ENCODE data around the gene CCDC171. TPM values are rescaled to one million over a fixed set of nuclear protein-coding genes. Genes with fewer than 3 reads are reported as not detected.

The CCDC171 gene
- total and polyA plus RNA-seq, 8 donors, result 1.2 to 26.3 (median 2.7) TPM; not detected in 1

GRCh38 chr9:15867988-15868387, 315.1 kb downstream of the CCDC171 start:
- Histone ChIP-seq H3K36me3 (no peaks in the 10 kb centered on the region), H3K27ac (no peak overlapping the region), H3K4me3 (no peak overlapping the region), H3K4me1 (no peaks in the 10 kb centered on the region), H3K27me3 (no peaks in the 10 kb centered on the region), H3K9me3 (no peaks in the 10 kb centered on the region)
- intact Hi-C loops (cut with DNase I; ENCODE audit: low total_unique reads), result no loop called here
- TF ChIP-seq POLR2A (IDR thresholded peaks at IDR 0.05) (no peak), EP300 (IDR thresholded peaks at IDR 0.05) (no peak), POLR2AphosphoS5 (IDR thresholded peaks at IDR 0.05) (no peak), CTCF (IDR thresholded peaks at IDR 0.05) (no peak)
- peak in 1 of 2 donors; percentile 7 for DNase-seq

- TF ChIP-seq CTCF (IDR thresholded peaks at IDR 0.05) (peak in 4 of 7 experiments; percentile 37 to 61 (median 46)), POLR2A (IDR thresholded peaks at IDR 0.05) (no peak)
- H3K9me3 ChIP-seq, result no peaks in the 10 kb centered on the region
- intact Hi-C loops (cut with DNase I; ENCODE audit: low total_unique reads), result no loop called here
- no peak overlapping the region for H3K4me3 ChIP-seq
- no peak overlapping the region for H3K27ac ChIP-seq
- H3K27me3 ChIP-seq, result no peaks in the 10 kb centered on the region
- no peaks in the 10 kb centered on the region for H3K4me1 ChIP-seq
- H3K36me3 ChIP-seq, result no peaks in the 10 kb centered on the region
- WGBS, 5 donors, result 7 to 9% (median 9%) methylated on average over 2 of the region's 2 CpGs
- peak in 1 of 2 donors; percentile 79 for DNase-seq
Observed at GRCh38 chr9:15873573-15874177, 320.8 kb downstream of the CCDC171 start.

- no peak for DNase-seq
- WGBS, 5 donors, result 68 to 85% (median 80%) methylated on average over 4 of the region's 4 CpGs
- H3K27me3 ChIP-seq, result no peaks in the 10 kb centered on the region
- no peaks in the 10 kb centered on the region for H3K4me1 ChIP-seq
- no peak overlapping the region for H3K4me3 ChIP-seq
- H3K27ac ChIP-seq, result no peak overlapping the region
- intact Hi-C loops (cut with DNase I; ENCODE audit: low total_unique reads), result no loop called here
- H3K36me3 ChIP-seq, result no peaks in the 10 kb centered on the region
- no peaks in the 10 kb centered on the region for H3K9me3 ChIP-seq
- TF ChIP-seq CTCF (IDR thresholded peaks at IDR 0.05) (no peak), EP300 (IDR thresholded peaks at IDR 0.05) (no peak), POLR2A (IDR thresholded peaks at IDR 0.05) (no peak), POLR2AphosphoS5 (IDR thresholded peaks at IDR 0.05) (no peak)
Observed at GRCh38 chr9:15882328-15882727, 329.5 kb downstream of the CCDC171 start.

GRCh38 chr9:15882883-15883282, 330.0 kb downstream of the CCDC171 start:
- intact Hi-C loops (cut with DNase I; ENCODE audit: low total_unique reads), result no loop called here
- Histone ChIP-seq H3K4me3 (no peak overlapping the region), H3K4me1 (no peaks in the 10 kb centered on the region), H3K27ac (no peak overlapping the region), H3K27me3 (no peaks in the 10 kb centered on the region), H3K36me3 (no peaks in the 10 kb centered on the region), H3K9me3 (no peaks in the 10 kb centered on the region)
- TF ChIP-seq EP300 (IDR thresholded peaks at IDR 0.05) (no peak), CTCF (IDR thresholded peaks at IDR 0.05) (no peak), POLR2A (IDR thresholded peaks at IDR 0.05) (no peak), POLR2AphosphoS5 (IDR thresholded peaks at IDR 0.05) (no peak)
- DNase-seq, result no peak
- WGBS, 5 donors, result 90 to 96% (median 91%) methylated on average over 3 of the region's 3 CpGs
